ENCODE measurements around the gene SYT3.

Gene SYT3

DNA sequence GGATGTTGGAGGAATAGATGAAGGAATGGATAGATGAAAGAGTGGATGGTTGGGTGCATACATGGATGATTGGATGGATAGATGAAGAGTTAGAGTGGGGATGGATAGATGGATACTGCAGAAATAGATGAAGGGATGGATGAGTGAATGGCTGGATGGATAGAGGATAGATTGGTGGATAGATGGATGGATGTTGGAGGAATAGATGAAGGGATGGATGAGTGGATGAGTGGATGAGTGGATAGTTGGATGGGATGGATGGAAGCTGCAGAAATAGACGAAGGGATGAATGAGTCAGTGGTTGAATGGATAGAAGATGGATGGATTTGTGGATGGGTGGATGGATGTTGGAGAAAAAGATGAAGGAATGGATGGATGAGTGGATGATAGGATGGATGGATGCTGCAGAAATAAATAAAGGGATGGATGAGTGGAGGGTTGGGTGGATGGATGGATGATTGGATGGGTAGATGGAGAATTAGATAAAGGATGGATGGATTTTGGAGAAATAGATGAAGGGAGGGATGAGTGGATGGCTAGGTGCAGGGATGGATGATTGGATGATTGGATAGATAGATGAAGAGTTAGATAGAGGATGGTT is 4.7 kb upstream of the SYT3 start:
- no peak for TF ChIP-seq JUND (IDR thresholded peaks at IDR 0.05; ENCODE audit: low read depth)

DNA sequence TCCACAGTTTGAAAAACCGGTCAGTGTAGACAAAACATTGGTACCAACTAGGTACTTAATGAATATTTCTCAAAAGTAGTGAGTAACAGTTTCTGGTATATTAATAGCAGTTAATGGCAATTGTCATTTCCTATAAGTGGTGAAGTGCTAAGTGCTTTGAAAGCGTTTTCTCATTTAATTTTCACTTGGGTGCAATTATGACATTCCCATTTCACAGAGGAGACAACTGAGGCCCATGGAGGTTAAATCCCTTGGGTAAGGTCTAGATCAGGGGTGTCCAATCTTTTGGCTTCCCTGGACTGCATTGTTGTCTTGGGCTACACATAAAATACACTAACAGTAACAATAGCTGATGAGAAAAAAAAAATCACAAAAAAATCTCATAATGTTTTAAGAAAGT is 687 bp upstream of the SYT3 start:
- in situ Hi-C loops (cut with HindIII; ENCODE audit: low pct_unique_long_range_greater_than_20kb, low sequenced_read_pairs): no loop called here

More for the DNA sequence above, 4.7 kb upstream of the SYT3 start:
- in situ Hi-C loops (cut with HindIII; ENCODE audit: low pct_unique_long_range_greater_than_20kb, low sequenced_read_pairs): no loop called here
- DNase-seq (ENCODE audit: low read depth in 1 of 2, low spot score in 1 of 2): no peak

DNA sequence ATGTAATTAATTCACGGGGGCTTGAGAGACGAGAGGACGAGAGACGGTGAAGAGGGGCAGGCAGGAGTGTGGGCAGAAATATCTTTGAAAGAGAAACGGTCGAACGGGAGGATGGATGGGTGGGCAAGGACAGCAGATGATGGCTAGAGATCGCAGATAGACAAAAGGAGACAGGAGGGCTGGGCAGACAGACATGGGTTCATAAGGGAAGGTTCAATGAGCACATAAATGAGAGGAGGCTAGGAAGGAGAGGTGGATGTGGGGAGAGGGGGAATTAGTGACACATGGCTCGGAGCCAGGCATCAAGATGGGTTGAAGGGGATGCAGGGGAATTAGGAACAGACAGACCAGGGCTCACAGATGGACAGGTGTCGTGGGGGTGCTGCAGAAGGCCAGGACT is 1.1 kb downstream of the SYT3 start:
- in situ Hi-C loops (cut with HindIII; ENCODE audit: low pct_unique_long_range_greater_than_20kb, low sequenced_read_pairs): no loop called here
- TF ChIP-seq JUND (IDR thresholded peaks at IDR 0.05; ENCODE audit: low read depth): no peak
- DNase-seq (ENCODE audit: low read depth in 1 of 2, low spot score in 1 of 2): no peak

More for the DNA sequence above, 687 bp upstream of the SYT3 start:
- no peak for TF ChIP-seq JUND (IDR thresholded peaks at IDR 0.05; ENCODE audit: low read depth)
- DNase-seq (ENCODE audit: low read depth in 1 of 2, low spot score in 1 of 2): no peak

DNA sequence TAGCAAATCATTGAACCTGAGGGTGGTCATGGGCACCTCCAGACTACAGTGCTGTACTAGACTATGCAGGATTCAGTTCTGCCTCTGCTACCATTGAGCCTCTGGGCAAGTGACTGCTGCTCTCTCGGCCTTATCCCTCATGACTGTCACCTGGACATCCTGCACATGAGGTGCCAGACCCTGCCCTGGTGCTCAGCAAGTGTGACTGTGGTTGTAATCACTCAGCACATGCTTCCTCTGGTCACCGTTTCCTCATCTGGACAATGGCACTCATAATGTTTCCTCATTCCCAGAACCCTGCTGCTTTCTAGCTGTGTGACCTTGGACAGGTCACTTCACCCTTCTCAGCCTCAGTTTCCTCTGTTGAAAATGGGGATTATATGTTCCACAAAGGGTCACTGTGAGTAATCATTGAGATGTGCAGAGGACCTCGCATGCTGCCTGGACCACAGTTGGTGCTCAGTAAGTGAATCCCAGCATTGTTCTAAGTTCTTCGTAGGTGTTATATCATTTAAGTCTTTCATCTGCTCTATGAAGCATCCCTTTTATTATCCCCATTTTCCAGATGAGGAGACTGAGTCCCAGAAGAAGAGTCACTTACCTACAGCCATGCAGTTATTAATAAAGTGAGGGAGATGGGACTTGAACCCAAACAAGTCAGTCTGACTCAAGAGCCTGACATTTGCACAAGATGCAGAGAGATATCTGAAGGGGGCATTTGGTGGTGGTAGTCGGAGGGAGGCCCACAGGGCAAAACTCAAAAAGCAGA is 3.2 kb downstream of the SYT3 start:
- DNase-seq (ENCODE audit: low read depth in 1 of 2, low spot score in 1 of 2): no peak
- TF ChIP-seq JUND (IDR thresholded peaks at IDR 0.05; ENCODE audit: low read depth): no peak
- in situ Hi-C loops (cut with HindIII; ENCODE audit: low pct_unique_long_range_greater_than_20kb, low sequenced_read_pairs): no loop called here

DNA sequence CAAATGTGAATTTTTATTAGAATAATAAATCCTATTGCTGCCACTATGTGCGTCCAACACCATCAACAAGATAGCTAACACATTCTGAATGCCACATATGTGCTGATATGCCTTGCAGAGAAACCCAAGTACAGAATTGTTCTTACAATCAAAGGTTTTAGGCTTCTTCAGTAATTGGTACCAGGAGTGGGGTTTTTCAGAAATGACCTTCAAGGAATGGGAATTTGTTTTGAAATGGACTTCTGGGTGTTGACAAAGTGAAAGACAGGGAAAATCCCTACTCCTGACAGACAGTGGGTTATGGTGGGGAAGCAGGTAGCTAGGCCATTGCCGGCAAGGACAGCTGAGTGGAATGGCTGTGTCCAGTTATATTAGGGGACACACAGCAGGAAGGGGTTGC is 5.7 kb downstream of the SYT3 start:
- DNase-seq (ENCODE audit: low read depth in 1 of 2, low spot score in 1 of 2): no peak
- TF ChIP-seq JUND (IDR thresholded peaks at IDR 0.05; ENCODE audit: low read depth): no peak
- in situ Hi-C loops (cut with HindIII; ENCODE audit: low pct_unique_long_range_greater_than_20kb, low sequenced_read_pairs): no loop called here

DNA sequence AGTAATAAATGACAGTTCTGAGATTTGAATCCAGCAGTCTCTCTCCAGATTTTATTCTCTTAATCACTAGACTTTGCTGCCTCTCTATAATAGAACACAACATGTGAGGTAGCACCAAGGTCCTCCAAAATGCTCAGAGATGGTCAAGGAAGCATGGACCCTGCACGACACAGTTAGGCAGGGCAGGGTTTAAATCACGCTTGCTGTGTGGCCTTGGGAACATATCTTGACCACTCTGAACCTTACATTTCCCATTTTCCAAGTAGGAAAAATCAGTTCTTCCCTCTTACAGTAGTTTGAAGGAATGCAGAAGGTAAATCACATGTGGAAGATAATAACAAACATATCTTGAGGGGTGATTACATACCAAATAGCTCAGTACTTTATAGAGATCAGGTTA is 6.3 kb downstream of the SYT3 start:
- in situ Hi-C loops (cut with HindIII; ENCODE audit: low pct_unique_long_range_greater_than_20kb, low sequenced_read_pairs): no loop called here
- no peak for TF ChIP-seq JUND (IDR thresholded peaks at IDR 0.05; ENCODE audit: low read depth)

DNA sequence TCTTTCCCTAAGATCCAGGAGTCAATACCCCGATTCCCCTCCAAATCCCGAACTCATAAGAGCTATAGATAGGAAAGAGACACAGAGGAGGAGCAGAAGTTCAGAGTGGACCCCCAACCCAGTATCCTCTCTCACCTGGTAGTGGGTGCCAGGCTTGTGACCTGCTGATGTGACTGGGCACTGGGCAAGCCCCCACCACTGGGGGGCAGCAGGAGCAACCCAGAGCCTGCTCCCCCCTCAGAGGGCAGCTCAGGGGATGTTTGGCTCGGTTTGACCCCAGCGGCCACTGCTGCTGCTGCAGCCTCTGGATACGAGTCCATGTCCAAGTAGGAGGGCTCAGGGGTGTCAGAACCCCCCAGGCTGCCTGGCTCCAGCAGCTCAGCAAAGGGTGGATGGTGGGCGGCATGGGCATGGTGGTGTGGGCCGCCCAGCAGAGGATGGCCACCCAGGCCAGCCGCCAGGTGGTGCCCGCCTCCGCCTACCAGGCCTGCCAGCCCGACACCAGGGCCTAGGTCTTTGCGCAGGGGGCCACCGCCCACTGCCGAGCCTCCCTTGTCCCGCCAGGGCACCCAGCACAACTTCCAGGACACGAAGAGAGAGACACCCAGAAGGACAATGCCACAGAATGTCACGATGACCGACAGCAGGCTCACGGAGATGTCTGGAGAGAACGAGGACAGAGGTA is 7.4 kb downstream of the SYT3 start:
- in situ Hi-C loops (cut with HindIII; ENCODE audit: low pct_unique_long_range_greater_than_20kb, low sequenced_read_pairs): no loop called here
- TF ChIP-seq JUND (IDR thresholded peaks at IDR 0.05; ENCODE audit: low read depth): no peak
- DNase-seq (ENCODE audit: low read depth in 1 of 2, low spot score in 1 of 2): no peak

More for the DNA sequence above, 6.3 kb downstream of the SYT3 start:
- DNase-seq (ENCODE audit: low read depth in 1 of 2, low spot score in 1 of 2): no peak

DNA sequence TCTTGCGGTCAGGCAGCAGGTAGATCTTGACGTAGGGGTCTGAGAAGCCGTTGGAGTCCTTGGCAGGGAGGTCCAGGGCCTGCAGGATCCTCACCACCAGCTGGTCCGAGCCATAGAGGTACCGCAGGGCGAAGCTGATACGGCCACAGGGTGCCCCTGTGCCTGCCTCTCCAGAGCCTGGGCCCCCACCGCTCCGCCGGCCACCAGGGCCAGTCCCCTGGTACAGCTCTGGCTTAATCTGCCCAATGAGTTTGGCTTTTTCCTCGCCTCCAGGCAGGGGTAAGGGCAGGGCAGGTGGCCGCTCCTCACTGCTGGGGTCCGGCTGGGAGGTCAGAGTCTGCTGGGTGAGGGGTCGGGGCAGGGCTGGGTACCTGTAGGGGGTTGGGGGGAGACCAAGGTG is 9.9 kb downstream of the SYT3 start:
- DNase-seq (ENCODE audit: low read depth in 1 of 2, low spot score in 1 of 2): no peak
- no peak for TF ChIP-seq JUND (IDR thresholded peaks at IDR 0.05; ENCODE audit: low read depth)
- in situ Hi-C loops (cut with HindIII; ENCODE audit: low pct_unique_long_range_greater_than_20kb, low sequenced_read_pairs): no loop called here

DNA sequence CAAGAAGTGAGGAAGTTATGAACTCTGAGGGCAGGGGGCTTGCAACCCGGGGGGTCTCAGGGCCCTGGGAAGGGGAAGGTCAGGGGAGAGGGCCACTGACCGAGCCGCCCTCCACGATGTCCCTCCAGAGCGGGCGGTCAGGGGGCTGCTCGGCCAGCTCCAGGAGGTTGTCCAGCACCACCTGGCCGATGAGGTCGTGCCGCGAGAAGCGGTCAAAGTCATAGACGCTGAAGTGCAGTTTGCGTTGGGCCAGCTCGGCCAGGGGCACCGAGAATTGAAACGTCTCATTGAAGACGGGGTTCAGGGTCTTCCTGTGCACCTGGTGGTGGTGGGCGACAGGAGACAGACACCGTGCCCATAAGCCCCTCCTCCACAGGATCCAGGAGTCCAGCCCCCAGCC is 10.5 kb downstream of the SYT3 start:
- DNase-seq (ENCODE audit: low read depth in 1 of 2, low spot score in 1 of 2): no peak
- TF ChIP-seq JUND (IDR thresholded peaks at IDR 0.05; ENCODE audit: low read depth): no peak
- in situ Hi-C loops (cut with HindIII; ENCODE audit: low pct_unique_long_range_greater_than_20kb, low sequenced_read_pairs): no loop called here

DNA sequence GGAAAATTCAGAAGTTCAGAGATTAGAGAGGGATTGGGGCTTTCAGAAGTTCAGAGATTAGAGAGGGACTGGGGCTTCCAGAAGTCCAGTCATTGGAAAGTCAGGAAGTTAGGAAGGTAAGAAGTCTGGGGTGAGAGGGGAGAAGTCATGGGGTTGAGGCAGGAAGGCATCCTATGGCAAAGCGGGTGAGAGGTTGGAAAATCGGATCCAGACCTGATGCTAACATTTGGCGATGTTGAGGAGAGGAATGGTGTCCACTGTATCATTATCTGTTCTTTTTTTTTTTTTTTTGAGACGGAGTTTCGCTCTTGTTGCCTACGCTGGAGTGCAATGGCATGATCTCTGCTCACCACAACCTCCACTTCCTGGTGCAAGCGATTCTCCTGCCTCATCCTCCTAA is 11.1 kb downstream of the SYT3 start:
- TF ChIP-seq JUND (IDR thresholded peaks at IDR 0.05; ENCODE audit: low read depth): no peak
- in situ Hi-C loops (cut with HindIII; ENCODE audit: low pct_unique_long_range_greater_than_20kb, low sequenced_read_pairs): no loop called here
- DNase-seq (ENCODE audit: low read depth in 1 of 2, low spot score in 1 of 2): no peak

DNA sequence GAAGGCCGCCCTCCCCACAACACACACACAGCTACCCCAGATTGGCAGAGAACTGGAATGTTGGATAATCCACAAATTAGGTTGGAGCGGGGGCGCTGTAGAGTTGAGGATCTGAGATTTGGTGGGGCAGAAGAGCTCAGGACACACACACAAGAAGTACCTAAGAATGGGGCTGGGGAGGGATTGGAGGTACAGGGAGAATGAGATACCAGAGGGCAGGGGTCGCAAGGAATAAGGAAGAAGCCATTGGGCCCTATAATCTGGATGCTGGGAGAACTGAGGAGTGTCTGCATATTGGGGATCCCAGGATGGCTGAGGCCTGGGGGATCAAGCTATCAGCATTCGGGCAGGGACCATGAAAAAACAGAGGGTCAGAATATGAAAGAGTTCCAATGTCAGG is 11.5 kb downstream of the SYT3 start:
- DNase-seq (ENCODE audit: low read depth in 1 of 2, low spot score in 1 of 2): no peak
- in situ Hi-C loops (cut with HindIII; ENCODE audit: low pct_unique_long_range_greater_than_20kb, low sequenced_read_pairs): no loop called here
- TF ChIP-seq JUND (IDR thresholded peaks at IDR 0.05; ENCODE audit: low read depth): no peak

DNA sequence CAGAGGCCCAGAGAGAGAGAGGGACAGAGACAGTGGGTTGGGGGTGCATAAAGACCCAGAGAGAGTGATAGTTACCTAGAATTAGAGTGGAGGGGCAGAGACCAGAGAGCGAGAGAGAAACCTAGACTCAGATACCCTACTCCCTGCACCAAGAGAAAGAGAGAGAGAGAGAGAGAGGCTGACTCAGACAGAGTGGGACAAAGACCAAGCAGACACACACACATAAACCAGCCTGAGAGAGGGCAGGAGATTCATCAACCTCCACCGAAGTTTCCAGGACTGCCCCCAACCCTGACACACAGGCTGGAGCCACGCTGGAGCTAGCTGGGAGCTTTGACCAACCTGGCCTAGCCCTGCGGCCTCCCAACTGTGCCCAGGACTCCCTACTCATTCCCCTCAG is 12.9 kb downstream of the SYT3 start:
- no peak for DNase-seq (ENCODE audit: low read depth in 1 of 2, low spot score in 1 of 2)
- no peak for TF ChIP-seq JUND (IDR thresholded peaks at IDR 0.05; ENCODE audit: low read depth)
- in situ Hi-C loops (cut with HindIII; ENCODE audit: low pct_unique_long_range_greater_than_20kb, low sequenced_read_pairs): no loop called here

DNA sequence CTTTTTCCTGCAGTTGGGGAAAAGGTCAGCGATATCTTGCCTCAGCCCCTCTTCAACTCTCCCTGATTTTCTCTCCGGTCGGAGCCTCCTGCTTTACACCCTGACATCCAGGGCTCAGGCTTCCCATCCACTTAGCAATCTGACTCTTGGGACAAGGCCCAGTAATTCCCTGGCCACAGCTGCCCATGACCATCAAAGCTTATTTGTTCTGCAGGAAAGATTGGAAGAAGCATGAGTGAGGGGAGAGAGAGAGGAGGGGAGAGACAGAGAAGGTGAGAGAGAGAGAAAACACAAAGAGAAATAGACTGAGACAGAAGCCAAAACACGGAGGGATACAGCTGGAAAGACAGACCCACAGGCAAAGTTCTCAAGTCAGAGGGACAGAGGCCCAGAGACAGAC is 13.7 kb downstream of the SYT3 start:
- DNase-seq (ENCODE audit: low read depth in 1 of 2, low spot score in 1 of 2): no peak

More for the DNA sequence above, 13.7 kb downstream of the SYT3 start:
- in situ Hi-C loops (cut with HindIII; ENCODE audit: low pct_unique_long_range_greater_than_20kb, low sequenced_read_pairs): no loop called here
- TF ChIP-seq JUND (IDR thresholded peaks at IDR 0.05; ENCODE audit: low read depth): no peak
